Brain pericyte (primary cell): Measurements from ENCODE around the gene APOM.

Experiments
- DNase-seq: peaks from one replicate; pipeline ENCODE4 v3.0.0-alpha.2; 2012; ENCODE audit warnings: low read depth, low spot score

Gene APOM

GRCh38 chr6:31680226-31681134, 24.8 kb downstream of the APOM start, which contains the start of gene LY6G5C:
TSS of gene LY6G5C (minus strand) at chr6:31681067. CDS start at chr6:31680373, 694 bp downstream.
- peak; percentile 79 for DNase-seq

GRCh38 chr6:31681135-31681671, 25.5 kb downstream of the APOM start:
- no peak for DNase-seq

GRCh38 chr6:31683591-31683990, 27.9 kb downstream of the APOM start:
- no peak for DNase-seq

- no peak for DNase-seq
These were observed 30.8 kb downstream of the APOM start for GRCh38 chr6:31686483-31686882.

GRCh38 chr6:31687321-31687720, 31.6 kb downstream of the APOM start:
- DNase-seq: no peak

- no peak for DNase-seq
These were observed 32.4 kb downstream of the APOM start for GRCh38 chr6:31687860-31688693.

GRCh38 chr6:31689249-31690110, 33.8 kb downstream of the APOM start:
- DNase-seq: no peak

GRCh38 chr6:31690231-31691077, 34.8 kb downstream of the APOM start:
- no peak for DNase-seq

GRCh38 chr6:31691078-31691463, 35.4 kb downstream of the APOM start:
- no peak for DNase-seq

- no peak for DNase-seq
These were observed 35.9 kb downstream of the APOM start for GRCh38 chr6:31691564-31692108.

GRCh38 chr6:31692353-31692752, 36.7 kb downstream of the APOM start:
- DNase-seq: no peak

GRCh38 chr6:31692886-31693285, 37.2 kb downstream of the APOM start:
- no peak for DNase-seq

- no peak for DNase-seq
These were observed 37.8 kb downstream of the APOM start for GRCh38 chr6:31693535-31693934.

- no peak for DNase-seq
These were observed 41.9 kb downstream of the APOM start for GRCh38 chr6:31697555-31697954.

GRCh38 chr6:31700740-31701401, 45.2 kb downstream of the APOM start:
- DNase-seq: no peak

GRCh38 chr6:31701666-31702404, 46.1 kb downstream of the APOM start:
- no peak for DNase-seq

GRCh38 chr6:31702405-31702818, 46.7 kb downstream of the APOM start:
- no peak for DNase-seq

- peak; percentile 96 for DNase-seq
These were observed 47.4 kb downstream of the APOM start, which contains the start of gene ABHD16A for GRCh38 chr6:31702819-31703716. TSS of gene ABHD16A (minus strand) at chr6:31703324. CDS start at chr6:31703281, 43 bp downstream.
